ENCODE results near the gene LAP3.

DNA sequence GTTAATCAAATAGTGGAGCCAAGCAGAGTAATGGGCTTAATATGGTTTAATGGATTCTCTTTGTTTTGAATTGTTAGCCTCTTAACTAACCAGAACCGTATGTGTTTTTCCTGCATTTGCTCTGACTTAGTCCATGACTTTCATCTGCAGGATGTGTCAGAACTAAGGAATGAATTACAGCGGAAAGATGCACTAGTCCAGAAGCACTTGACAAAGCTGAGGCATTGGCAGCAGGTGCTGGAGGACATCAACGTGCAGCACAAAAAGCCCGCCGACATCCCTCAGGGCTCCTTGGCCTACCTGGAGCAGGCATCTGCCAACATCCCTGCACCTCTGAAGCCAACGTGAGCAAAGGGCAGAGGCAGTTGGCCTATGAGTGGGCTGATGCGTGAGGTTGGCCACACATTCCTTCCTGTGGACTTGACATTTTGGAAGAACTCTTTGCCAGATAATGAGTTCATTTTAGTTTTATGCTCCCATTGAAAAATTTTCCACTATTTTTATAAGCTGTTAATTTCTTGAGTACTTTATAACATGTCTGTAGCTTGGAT lies 46.5 kb downstream of the LAP3 start:
- no peak for TF ChIP-seq POU2F2 (IDR thresholded peaks at IDR 0.05; ENCODE audit: low read depth, low read length)
- TF ChIP-seq POLR2AphosphoS5 (IDR thresholded peaks at IDR 0.05; ENCODE audit: low read depth, low read length), result no peak
- TF ChIP-seq POLR2A (IDR thresholded peaks at IDR 0.05; ENCODE audit: low read depth, low read length), result no peak
- TF ChIP-seq TAF1 (IDR thresholded peaks at IDR 0.05; ENCODE audit: low read depth, low read length), result no peak
- TF ChIP-seq SPI1 (IDR thresholded peaks at IDR 0.05; ENCODE audit: low read depth, low read length), result no peak
